Skeletal muscle satellite cell (primary cell): ENCODE results near the gene GCA.
A peak's percentile ranks its signal among the peaks of the same experiment; 100 is the strongest.

Experiments used
- H3K27me3 ChIP-seq: 2 replicates; pipeline ENCODE4 v1.7.0; 2013; ENCODE audit warnings: low read length; ENCODE audit not compliant: control insufficient read depth, insufficient read depth
- H3K36me3 ChIP-seq: 2 replicates; pipeline ENCODE4 v1.7.0; 2013; ENCODE audit warnings: mild to moderate bottlenecking, control low read depth, low read length; ENCODE audit not compliant: insufficient read depth
- H3K4me1 ChIP-seq: 2 replicates; pipeline ENCODE4 v1.7.0; 2013; ENCODE audit warnings: low read length; ENCODE audit not compliant: control insufficient read depth, insufficient read depth
- H3K4me2 ChIP-seq: 2 replicates; pipeline ENCODE4 v1.7.0; 2013; ENCODE audit warnings: mild to moderate bottlenecking, low read length
- H3K4me3 ChIP-seq: 2 replicates; pipeline ENCODE4 v1.7.0; 2013; ENCODE audit warnings: low read length
- H3K9ac ChIP-seq: 2 replicates; pipeline ENCODE4 v1.7.0; 2013; ENCODE audit warnings: mild to moderate bottlenecking, low read depth, low read length, moderate library complexity
- H3K9me3 ChIP-seq: replicated peaks from 2 replicates; pipeline ENCODE4 v1.7.0; 2013; ENCODE audit warnings: mild to moderate bottlenecking, control low read depth, low read length

GCA gene

DNA sequence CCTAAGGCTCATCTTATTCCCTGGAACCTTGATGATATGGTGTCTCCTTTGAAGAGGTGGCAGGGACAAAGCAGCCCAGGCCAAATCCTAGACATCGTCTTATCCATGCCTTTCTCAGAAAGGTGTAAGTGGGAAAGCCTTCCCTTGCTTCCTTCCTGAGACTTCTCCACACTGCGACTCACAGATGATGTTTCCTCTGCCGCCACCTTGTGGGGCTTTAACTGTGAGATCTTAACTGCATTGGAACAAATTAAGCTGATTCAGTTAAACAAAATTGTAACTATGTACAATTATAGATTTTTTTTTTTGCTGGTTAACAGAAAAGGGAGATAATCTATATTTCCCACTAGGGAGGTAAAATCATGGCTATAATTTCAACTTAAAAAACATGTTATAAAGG, 10.0 kb upstream of the GCA start:
- H3K27me3 ChIP-seq = no peaks in the 10 kb centered on the region
- H3K4me2 ChIP-seq = no peak overlapping the region
- H3K9ac ChIP-seq = no peak overlapping the region
- no peak overlapping the region for H3K4me3 ChIP-seq
- H3K9me3 ChIP-seq = no peaks in the 10 kb centered on the region
- H3K4me1 ChIP-seq = peaks cover 5% of the 10 kb centered on the region
- H3K36me3 ChIP-seq = no peaks in the 10 kb centered on the region

DNA sequence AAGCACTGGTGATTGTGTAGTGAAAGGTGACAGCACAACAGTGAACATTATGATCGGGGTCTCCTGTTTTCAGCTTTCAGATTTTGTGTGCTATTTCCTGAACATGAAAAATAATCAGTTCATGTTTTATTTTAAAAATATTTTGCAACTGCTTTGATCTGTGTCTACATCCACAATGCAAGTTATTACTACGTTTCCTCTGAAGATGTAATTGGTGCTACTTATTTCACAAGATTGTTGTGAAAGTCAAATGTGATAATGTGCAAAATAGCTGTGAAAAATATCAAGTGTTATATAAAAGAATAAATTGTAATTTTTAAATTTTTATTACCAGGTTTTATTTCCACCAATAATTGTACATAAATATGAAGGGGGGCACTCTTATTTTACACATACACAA, 6.1 kb upstream of the GCA start:
- Histone ChIP-seq H3K9ac (no peak overlapping the region), H3K4me2 (no peak overlapping the region), H3K4me1 (no peaks in the 10 kb centered on the region), H3K4me3 (no peak overlapping the region), H3K36me3 (no peaks in the 10 kb centered on the region), H3K9me3 (no peaks in the 10 kb centered on the region), H3K27me3 (no peaks in the 10 kb centered on the region)

DNA sequence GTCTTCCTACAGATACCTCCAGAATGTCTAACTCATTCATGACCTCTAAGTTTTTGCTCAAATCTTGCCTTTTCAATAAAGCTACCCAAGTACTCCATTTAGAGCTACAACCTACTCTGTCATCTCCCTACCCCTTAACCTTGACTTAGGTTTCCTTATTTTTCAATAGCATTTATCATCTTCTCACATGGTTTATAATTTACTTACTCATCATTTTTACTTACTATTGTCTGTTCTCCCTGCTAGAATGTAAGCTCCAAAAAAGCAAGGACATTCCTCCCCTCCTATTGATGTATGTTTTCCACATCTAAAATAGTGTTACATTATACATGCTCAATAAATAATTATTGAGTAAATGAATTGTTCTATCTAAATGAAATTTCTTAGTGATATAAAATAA, 3.1 kb upstream of the GCA start:
- Histone ChIP-seq H3K4me1 (no peaks in the 10 kb centered on the region), H3K27me3 (no peaks in the 10 kb centered on the region), H3K4me3 (no peak overlapping the region), H3K9me3 (no peaks in the 10 kb centered on the region), H3K9ac (no peak overlapping the region), H3K36me3 (no peaks in the 10 kb centered on the region), H3K4me2 (no peak overlapping the region)

DNA sequence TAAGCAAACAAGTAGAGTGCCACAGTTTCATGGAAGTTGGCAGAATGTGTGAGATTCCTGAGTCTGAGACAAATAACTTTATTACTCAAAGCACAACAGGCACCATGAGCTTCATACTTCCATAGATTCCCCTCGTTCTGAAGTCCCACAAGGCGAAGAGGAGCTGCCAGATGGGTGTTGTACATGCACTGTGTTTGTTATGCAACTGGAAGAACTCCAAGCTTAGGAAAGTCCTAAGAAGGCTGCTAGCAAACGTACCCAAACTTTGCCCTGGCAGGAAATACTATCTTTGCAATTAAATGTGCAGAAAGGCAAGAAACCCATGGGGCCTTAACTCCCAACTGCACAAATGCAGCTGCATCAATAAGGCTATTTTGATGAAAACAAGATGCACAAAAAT, 1.6 kb upstream of the GCA start:
- no peaks in the 10 kb centered on the region for H3K4me1 ChIP-seq
- H3K9ac ChIP-seq = no peak overlapping the region
- no peak overlapping the region for H3K4me3 ChIP-seq
- no peaks in the 10 kb centered on the region for H3K36me3 ChIP-seq
- no peaks in the 10 kb centered on the region for H3K9me3 ChIP-seq
- no peaks in the 10 kb centered on the region for H3K27me3 ChIP-seq
- H3K4me2 ChIP-seq = no peak overlapping the region

DNA sequence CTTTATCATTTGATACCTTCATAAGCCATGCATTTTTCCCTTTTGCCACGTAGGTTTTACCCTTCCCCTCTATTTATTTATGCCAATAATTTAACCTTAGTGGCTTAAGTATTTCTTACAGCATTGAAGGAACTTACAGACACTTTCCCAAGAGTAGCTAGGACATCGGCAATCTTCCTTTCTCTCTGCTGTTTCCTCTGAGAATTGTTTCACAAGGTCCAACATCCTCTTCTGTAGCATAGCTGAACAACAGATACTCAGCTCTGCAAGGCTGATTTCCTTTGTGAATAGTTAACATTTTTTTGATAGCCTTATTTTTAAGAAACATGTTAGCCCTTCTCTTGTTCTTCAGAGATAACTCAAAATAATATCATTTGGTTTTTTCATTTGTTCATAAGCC, 1.1 kb upstream of the GCA start:
- Histone ChIP-seq H3K9me3 (no peaks in the 10 kb centered on the region), H3K4me3 (no peak overlapping the region), H3K4me1 (no peaks in the 10 kb centered on the region), H3K36me3 (no peaks in the 10 kb centered on the region), H3K9ac (no peak overlapping the region), H3K27me3 (no peaks in the 10 kb centered on the region), H3K4me2 (no peak overlapping the region)

DNA sequence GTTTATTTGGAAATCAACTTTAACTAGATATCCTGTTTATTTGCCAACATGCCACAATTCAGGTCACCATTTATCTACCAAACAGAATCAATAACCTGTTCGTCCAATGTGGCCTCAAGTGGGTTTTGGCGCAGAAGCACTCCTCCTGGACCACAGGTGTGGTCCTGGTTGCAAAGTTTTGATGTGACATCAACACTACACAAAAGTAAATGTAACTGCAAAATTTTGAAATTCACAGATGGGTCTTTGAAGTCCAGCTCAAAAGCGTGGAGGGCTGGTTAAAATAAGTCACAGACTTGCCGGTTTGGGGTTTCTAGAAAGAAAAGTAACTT, 474 bp upstream of the GCA start:
- Histone ChIP-seq H3K4me2 (peak overlapping the region; percentile 93), H3K27me3 (no peaks in the 10 kb centered on the region), H3K4me1 (no peaks in the 10 kb centered on the region), H3K4me3 (peak overlapping the region; percentile 85), H3K36me3 (no peaks in the 10 kb centered on the region), H3K9me3 (no peaks in the 10 kb centered on the region), H3K9ac (no peak overlapping the region)

DNA sequence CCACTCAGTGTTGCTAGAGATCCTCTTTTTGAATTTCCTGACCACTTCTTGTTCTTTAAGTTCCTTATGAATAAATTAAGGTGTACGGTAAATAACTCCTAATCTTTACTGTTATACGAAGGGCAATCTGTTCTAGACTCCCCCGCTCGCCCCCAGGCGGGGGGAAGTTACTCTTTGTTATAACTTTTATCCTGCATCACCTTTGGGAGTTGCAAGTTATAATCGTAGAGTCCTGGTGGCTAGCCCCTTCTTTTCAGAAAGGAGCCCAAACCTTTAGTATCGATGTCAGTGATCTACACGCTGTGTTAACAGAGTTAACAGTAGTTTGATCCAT, 652 bp downstream of the GCA start:
- Histone ChIP-seq H3K9ac (peak overlapping the region; percentile 79), H3K27me3 (no peaks in the 10 kb centered on the region), H3K36me3 (no peaks in the 10 kb centered on the region), H3K9me3 (no peaks in the 10 kb centered on the region), H3K4me3 (peak overlapping the region; percentile 85), H3K4me1 (no peaks in the 10 kb centered on the region), H3K4me2 (peak overlapping the region; percentile 93)

DNA sequence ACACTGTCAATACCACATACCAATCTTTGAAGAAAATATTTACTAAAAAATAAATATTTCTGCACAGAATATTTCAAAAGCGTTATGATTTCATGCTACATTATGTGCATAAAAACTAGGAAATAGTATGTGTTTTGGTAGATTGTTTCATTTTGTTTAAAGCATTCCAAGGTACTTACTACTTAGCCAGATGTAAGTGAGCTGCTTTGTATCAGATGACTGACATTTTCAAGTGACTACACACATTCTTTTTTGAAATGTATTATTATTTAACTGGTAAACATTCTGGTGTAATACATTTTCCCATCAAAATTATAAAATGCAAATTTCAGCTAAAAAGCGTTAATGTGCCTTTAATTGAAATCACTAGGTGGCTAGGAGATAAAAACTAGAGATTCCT, 21.5 kb downstream of the GCA start:
- no peak overlapping the region for H3K4me2 ChIP-seq
- H3K9ac ChIP-seq = no peak overlapping the region
- H3K9me3 ChIP-seq = no peaks in the 10 kb centered on the region
- H3K36me3 ChIP-seq = no peaks in the 10 kb centered on the region
- no peaks in the 10 kb centered on the region for H3K4me1 ChIP-seq
- H3K4me3 ChIP-seq = no peak overlapping the region
- no peaks in the 10 kb centered on the region for H3K27me3 ChIP-seq

DNA sequence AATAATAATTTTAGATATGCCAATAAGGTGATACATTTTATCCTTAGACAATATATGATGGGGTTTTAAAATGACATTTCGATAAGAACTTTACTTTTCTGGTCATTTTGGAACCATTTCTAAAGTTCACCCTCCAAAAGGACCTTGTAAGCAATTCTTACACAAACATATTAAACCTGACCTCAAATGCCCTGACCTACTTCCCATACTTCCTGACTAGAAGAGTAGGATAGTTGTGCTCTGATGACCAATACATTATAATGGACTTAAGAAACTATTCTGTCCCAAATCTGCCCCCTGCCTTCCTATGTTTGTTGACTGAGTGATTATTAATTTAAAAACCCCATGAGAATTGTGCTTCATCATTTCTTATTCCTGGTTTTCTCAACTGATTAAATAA, 24.6 kb downstream of the GCA start:
- Histone ChIP-seq H3K9me3 (no peaks in the 10 kb centered on the region), H3K4me3 (no peak overlapping the region), H3K27me3 (no peaks in the 10 kb centered on the region), H3K9ac (no peak overlapping the region), H3K4me2 (no peak overlapping the region), H3K4me1 (no peaks in the 10 kb centered on the region), H3K36me3 (no peaks in the 10 kb centered on the region)

DNA sequence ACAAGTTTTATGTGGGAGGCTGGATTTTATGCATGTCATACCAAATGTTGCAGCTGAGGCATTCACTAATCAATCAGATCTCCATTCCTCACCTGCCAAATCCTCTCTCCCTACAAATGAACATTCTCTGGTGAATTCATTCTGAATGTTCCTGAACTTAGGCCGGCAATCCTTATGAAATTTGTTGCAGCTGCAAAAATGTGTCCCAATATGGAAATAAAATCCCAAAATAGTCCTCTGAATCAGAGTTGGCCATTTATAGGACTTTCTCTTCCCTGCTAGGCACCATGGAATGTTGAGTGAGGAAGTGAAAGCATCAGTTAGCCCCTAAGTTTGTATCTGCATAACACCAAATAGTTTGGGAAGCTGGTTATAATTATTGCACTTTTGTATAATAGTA, 25.6 kb downstream of the GCA start:
- Histone ChIP-seq H3K4me3 (no peak overlapping the region), H3K9ac (no peak overlapping the region), H3K4me2 (no peak overlapping the region)

DNA sequence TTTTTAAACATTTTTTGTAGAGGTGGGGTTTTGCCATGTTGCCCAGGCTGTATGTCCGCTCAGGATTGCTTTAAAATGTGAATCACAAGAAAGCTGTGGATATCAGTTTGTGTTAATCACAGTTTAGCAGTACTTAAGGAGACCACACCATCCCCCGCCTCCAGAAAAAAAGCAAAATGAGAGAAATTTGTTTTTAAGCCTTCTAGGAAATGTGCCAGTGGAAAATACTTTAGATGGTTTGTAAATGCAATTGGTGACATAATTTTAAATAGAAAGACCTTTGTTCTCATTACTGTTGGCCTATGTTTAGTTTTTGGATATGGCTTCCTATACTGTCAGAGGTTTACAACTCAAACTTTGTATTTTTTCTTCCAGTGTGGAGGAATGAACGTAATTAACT, 27.0 kb downstream of the GCA start:
- Histone ChIP-seq H3K4me2 (no peak overlapping the region), H3K36me3 (no peaks in the 10 kb centered on the region), H3K4me1 (no peaks in the 10 kb centered on the region), H3K4me3 (no peak overlapping the region), H3K9me3 (no peaks in the 10 kb centered on the region), H3K27me3 (no peaks in the 10 kb centered on the region), H3K9ac (no peak overlapping the region)

More for the DNA sequence above, 25.6 kb downstream of the GCA start:
- Histone ChIP-seq H3K9me3 (no peaks in the 10 kb centered on the region), H3K36me3 (no peaks in the 10 kb centered on the region), H3K4me1 (no peaks in the 10 kb centered on the region), H3K27me3 (no peaks in the 10 kb centered on the region)

DNA sequence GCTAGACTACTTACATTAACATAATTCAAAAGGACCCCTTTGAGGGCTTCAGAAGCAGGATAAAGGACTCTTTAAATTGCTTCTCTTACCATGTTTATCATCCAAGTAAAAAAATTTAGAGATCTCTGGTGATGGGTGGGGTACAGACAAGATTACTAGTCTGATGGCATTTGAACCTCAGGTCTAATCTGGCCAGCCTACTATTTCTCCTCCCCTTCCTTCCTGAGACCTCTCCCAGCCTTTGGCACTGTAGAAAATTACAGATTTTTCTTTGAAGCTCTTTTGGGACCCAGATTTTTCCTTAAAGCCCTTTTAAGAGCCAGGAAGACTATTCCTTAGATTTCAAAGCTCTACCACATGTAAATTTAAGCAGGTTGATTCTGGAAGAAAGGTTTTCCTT, 28.9 kb downstream of the GCA start:
- H3K9me3 ChIP-seq = no peaks in the 10 kb centered on the region
- H3K36me3 ChIP-seq = no peaks in the 10 kb centered on the region
- no peak overlapping the region for H3K4me3 ChIP-seq
- H3K4me1 ChIP-seq = no peaks in the 10 kb centered on the region
- no peak overlapping the region for H3K4me2 ChIP-seq
- no peaks in the 10 kb centered on the region for H3K27me3 ChIP-seq
- H3K9ac ChIP-seq = no peak overlapping the region
